OCI-LY3 (cell line): ENCODE measurements around the gene SPOCK3.

Experiments used
- EZH2phosphoT487 ChIP-seq: fragments of 200-600 bp; shearing (Covaris generic); IDR thresholded peaks from 2 replicates; pipeline ENCODE4 v1.6.1; 2018; ENCODE audit warnings: antibody characterized with exemption, mixed run types, low read depth
- TF ChIP-seq, protein P1 (sequence below): fragments of 200-600, 300-600 bp; sonication (generic); IDR thresholded peaks from 2 replicates; pipeline ENCODE4 v1.5.1; 2014; ENCODE audit warnings: antibody characterized with exemption, low read length, low read depth

DNA sequence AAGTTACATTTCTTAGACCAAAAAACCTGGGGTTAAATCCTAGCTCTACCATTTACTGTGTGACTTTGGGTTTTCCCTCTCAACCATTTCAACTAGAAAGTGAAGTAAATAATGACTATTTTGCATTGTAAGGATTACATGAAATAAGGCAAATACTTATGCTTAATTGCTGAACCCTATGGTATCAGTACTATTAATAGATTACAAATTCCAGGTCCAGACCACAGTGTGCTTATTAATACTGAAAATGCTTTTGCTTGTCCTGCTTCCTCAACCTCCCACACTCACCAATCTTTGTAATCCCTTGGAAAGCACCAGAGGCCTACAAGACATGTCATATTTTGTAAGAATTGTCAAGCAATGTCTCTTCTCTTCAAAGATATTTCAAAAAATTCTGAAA lies 456.5 kb downstream of the SPOCK3 start:
- TF ChIP-seq, protein P1, sequence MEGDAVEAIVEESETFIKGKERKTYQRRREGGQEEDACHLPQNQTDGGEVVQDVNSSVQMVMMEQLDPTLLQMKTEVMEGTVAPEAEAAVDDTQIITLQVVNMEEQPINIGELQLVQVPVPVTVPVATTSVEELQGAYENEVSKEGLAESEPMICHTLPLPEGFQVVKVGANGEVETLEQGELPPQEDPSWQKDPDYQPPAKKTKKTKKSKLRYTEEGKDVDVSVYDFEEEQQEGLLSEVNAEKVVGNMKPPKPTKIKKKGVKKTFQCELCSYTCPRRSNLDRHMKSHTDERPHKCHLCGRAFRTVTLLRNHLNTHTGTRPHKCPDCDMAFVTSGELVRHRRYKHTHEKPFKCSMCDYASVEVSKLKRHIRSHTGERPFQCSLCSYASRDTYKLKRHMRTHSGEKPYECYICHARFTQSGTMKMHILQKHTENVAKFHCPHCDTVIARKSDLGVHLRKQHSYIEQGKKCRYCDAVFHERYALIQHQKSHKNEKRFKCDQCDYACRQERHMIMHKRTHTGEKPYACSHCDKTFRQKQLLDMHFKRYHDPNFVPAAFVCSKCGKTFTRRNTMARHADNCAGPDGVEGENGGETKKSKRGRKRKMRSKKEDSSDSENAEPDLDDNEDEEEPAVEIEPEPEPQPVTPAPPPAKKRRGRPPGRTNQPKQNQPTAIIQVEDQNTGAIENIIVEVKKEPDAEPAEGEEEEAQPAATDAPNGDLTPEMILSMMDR: no peak
- TF ChIP-seq EZH2phosphoT487: no peak
